ENCODE results near the gene LRMDA. TPM values are rescaled to one million over a fixed set of nuclear protein-coding genes. Genes with fewer than 3 reads are reported as not detected.

LRMDA gene
- total and polyA plus RNA-seq, 3 experiments from 2014 or later = not detected

DNA sequence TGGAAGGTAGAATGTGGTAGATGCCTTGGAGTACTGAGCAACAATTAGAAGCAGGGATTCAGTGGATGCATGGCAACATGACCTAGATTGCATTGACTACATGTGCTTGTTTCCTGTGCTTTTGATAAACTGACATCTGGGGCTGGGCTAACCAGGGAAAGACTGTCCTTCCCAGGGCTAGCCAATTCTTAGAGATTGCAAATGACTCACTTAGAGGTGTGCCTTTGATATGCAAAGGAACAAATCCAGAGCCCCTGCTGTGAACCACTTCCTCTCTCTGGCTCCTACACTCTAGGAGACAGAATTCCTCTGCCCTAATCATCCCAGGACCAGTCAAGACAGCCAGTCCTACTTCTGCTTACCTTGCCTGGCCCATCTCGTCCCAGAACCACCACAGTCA lies 651.5 kb downstream of the LRMDA start:
- no peaks in the 10 kb centered on the region for H3K4me1 Mint-ChIP-seq
- peaks cover 0 to 6% of the 10 kb centered on the region in 2 donors for H3K27me3 Mint-ChIP-seq
- no peak overlapping the region for H3K4me3 Mint-ChIP-seq
- ChIA-PET CTCF (no interaction called here), POLR2A (no interaction called here)
- Histone ChIP-seq H3K4me3 (ENCODE audit: low read length) (no peak overlapping the region), H3K27ac (ENCODE audit: low read depth, low read length) (no peak overlapping the region), H3K9me3 (ENCODE audit: low read length) (no peaks in the 10 kb centered on the region), H3K36me3 (ENCODE audit: insufficient read depth, low read length) (no peaks in the 10 kb centered on the region), H3K4me1 (ENCODE audit: insufficient read depth, low read length) (no peaks in the 10 kb centered on the region), H3K27me3 (ENCODE audit: insufficient read depth, low read length, poor library complexity, severe bottlenecking) (no peaks in the 10 kb centered on the region)
- no peak for DNase-seq
- H3K27ac Mint-ChIP-seq = no peak overlapping the region
- no peaks in the 10 kb centered on the region for H3K36me3 Mint-ChIP-seq
- peaks cover 0 to 8% (median 2%) of the 10 kb centered on the region in 5 donors for H3K9me3 Mint-ChIP-seq

GRCh38 chr10:76085002-76085816 lies 653.8 kb downstream of the LRMDA start:
- H3K27ac Mint-ChIP-seq = no peak overlapping the region
- H3K9me3 Mint-ChIP-seq = peaks cover 0 to 6% (median 0%) of the 10 kb centered on the region in 5 donors

GRCh38 chr10:76085817-76086167 lies 654.4 kb downstream of the LRMDA start:
- no peak for DNase-seq
- POLR2A ChIA-PET = no interaction called here
- H3K36me3 Mint-ChIP-seq = no peaks in the 10 kb centered on the region

More at GRCh38 chr10:76085002-76085816, 653.8 kb downstream of the LRMDA start:
- Mint-ChIP-seq H3K36me3 (no peaks in the 10 kb centered on the region), H3K4me1 (no peaks in the 10 kb centered on the region), H3K4me3 (no peak overlapping the region), H3K27me3 (peaks cover 0 to 7% of the 10 kb centered on the region in 2 donors)
- CTCF ChIA-PET = no interaction called here
- no peaks in the 10 kb centered on the region for H3K27me3 ChIP-seq (ENCODE audit: insufficient read depth, low read length, poor library complexity, severe bottlenecking)
- H3K9me3 ChIP-seq (ENCODE audit: low read length) = no peaks in the 10 kb centered on the region
- H3K4me1 ChIP-seq (ENCODE audit: insufficient read depth, low read length) = no peaks in the 10 kb centered on the region
- H3K36me3 ChIP-seq (ENCODE audit: insufficient read depth, low read length) = no peaks in the 10 kb centered on the region
- POLR2A ChIA-PET = no interaction called here
- no peak overlapping the region for H3K27ac ChIP-seq (ENCODE audit: low read depth, low read length)
- H3K4me3 ChIP-seq (ENCODE audit: low read length) = no peak overlapping the region
- DNase-seq = no peak

DNA sequence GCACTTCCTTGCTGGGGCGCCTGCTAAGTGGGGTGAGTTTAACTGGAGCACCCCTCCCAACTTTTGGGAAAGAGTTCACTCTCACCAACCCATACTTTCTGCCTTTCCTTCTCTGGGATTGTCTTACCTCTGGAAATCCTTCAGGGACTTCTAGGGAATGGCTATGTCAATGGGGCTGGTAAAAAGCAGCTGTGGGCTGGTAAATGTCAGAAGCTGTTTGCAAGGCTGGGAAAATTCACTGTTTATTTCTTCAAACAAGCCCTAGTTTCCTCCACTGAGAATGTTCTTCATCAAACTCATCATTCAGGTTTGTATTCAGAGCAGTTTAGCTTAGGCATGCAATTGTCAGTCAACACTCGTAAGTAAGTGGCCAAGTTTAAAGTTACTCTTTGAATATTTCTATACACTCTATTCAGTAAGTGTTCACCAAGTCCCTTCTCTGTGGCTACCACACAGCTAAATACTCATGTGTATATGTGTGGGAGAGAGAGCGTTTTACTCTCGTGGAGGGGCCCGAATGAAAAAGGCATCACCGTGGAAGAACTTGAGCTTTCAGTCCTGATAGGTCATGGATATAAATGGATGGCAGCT lies 654.8 kb downstream of the LRMDA start:
- peaks cover 0 to 7% (median 2%) of the 10 kb centered on the region in 5 donors for H3K9me3 Mint-ChIP-seq
- ChIA-PET POLR2A (no interaction called here), CTCF (no interaction called here)
- no peak for DNase-seq
- H3K27me3 ChIP-seq (ENCODE audit: insufficient read depth, low read length, poor library complexity, severe bottlenecking) = no peaks in the 10 kb centered on the region
- no peak overlapping the region for H3K27ac ChIP-seq (ENCODE audit: low read depth, low read length)
- H3K4me3 ChIP-seq (ENCODE audit: low read length) = no peak overlapping the region
- no peak overlapping the region for H3K4me3 Mint-ChIP-seq
- H3K36me3 ChIP-seq (ENCODE audit: insufficient read depth, low read length) = no peaks in the 10 kb centered on the region
- no peaks in the 10 kb centered on the region for H3K4me1 ChIP-seq (ENCODE audit: insufficient read depth, low read length)
- H3K4me1 Mint-ChIP-seq = no peaks in the 10 kb centered on the region
- no peak overlapping the region for H3K27ac Mint-ChIP-seq
- H3K36me3 Mint-ChIP-seq = no peaks in the 10 kb centered on the region
- H3K27me3 Mint-ChIP-seq = peaks cover 0 to 8% of the 10 kb centered on the region in 2 donors
- no peaks in the 10 kb centered on the region for H3K9me3 ChIP-seq (ENCODE audit: low read length)

More at GRCh38 chr10:76085817-76086167, 654.4 kb downstream of the LRMDA start:
- Mint-ChIP-seq H3K27ac (no peak overlapping the region), H3K4me3 (no peak overlapping the region), H3K9me3 (peaks cover 0 to 7% (median 2%) of the 10 kb centered on the region in 5 donors), H3K27me3 (peaks cover 0 to 8% of the 10 kb centered on the region in 2 donors), H3K4me1 (no peaks in the 10 kb centered on the region)
- Histone ChIP-seq H3K4me1 (ENCODE audit: insufficient read depth, low read length) (no peaks in the 10 kb centered on the region), H3K9me3 (ENCODE audit: low read length) (no peaks in the 10 kb centered on the region), H3K27me3 (ENCODE audit: insufficient read depth, low read length, poor library complexity, severe bottlenecking) (no peaks in the 10 kb centered on the region), H3K4me3 (ENCODE audit: low read length) (no peak overlapping the region), H3K27ac (ENCODE audit: low read depth, low read length) (no peak overlapping the region), H3K36me3 (ENCODE audit: insufficient read depth, low read length) (no peaks in the 10 kb centered on the region)
- CTCF ChIA-PET = no interaction called here

- Mint-ChIP-seq H3K36me3 (no peaks in the 10 kb centered on the region), H3K27ac (no peak overlapping the region), H3K27me3 (peaks cover 0 to 8% of the 10 kb centered on the region in 2 donors), H3K4me1 (no peaks in the 10 kb centered on the region), H3K9me3 (peaks cover 0 to 5% (median 2%) of the 10 kb centered on the region in 5 donors), H3K4me3 (no peak overlapping the region)
- no peaks in the 10 kb centered on the region for H3K36me3 ChIP-seq (ENCODE audit: insufficient read depth, low read length)
- ChIA-PET POLR2A (no interaction called here), CTCF (no interaction called here)
- H3K4me1 ChIP-seq (ENCODE audit: insufficient read depth, low read length) = no peaks in the 10 kb centered on the region
- no peak overlapping the region for H3K4me3 ChIP-seq (ENCODE audit: low read length)
- no peaks in the 10 kb centered on the region for H3K9me3 ChIP-seq (ENCODE audit: low read length)
- no peak overlapping the region for H3K27ac ChIP-seq (ENCODE audit: low read depth, low read length)
- DNase-seq = no peak
- no peaks in the 10 kb centered on the region for H3K27me3 ChIP-seq (ENCODE audit: insufficient read depth, low read length, poor library complexity, severe bottlenecking)
These were observed 655.6 kb downstream of the LRMDA start for GRCh38 chr10:76086761-76087639.

- Histone ChIP-seq H3K9me3 (ENCODE audit: low read length) (no peaks in the 10 kb centered on the region), H3K36me3 (ENCODE audit: insufficient read depth, low read length) (no peaks in the 10 kb centered on the region), H3K27me3 (ENCODE audit: insufficient read depth, low read length, poor library complexity, severe bottlenecking) (no peaks in the 10 kb centered on the region), H3K4me3 (ENCODE audit: low read length) (no peak overlapping the region), H3K27ac (ENCODE audit: low read depth, low read length) (no peak overlapping the region), H3K4me1 (ENCODE audit: insufficient read depth, low read length) (no peaks in the 10 kb centered on the region)
- no peak overlapping the region for H3K27ac Mint-ChIP-seq
- no peak overlapping the region for H3K4me3 Mint-ChIP-seq
- H3K4me1 Mint-ChIP-seq = no peaks in the 10 kb centered on the region
- no peak for DNase-seq
- peaks cover 0 to 5% (median 0%) of the 10 kb centered on the region in 5 donors for H3K9me3 Mint-ChIP-seq
- H3K27me3 Mint-ChIP-seq = peaks cover 0 to 8% of the 10 kb centered on the region in 2 donors
- ChIA-PET POLR2A (no interaction called here), CTCF (no interaction called here)
- H3K36me3 Mint-ChIP-seq = no peaks in the 10 kb centered on the region
These were observed 656.6 kb downstream of the LRMDA start for GRCh38 chr10:76088008-76088407.

DNA sequence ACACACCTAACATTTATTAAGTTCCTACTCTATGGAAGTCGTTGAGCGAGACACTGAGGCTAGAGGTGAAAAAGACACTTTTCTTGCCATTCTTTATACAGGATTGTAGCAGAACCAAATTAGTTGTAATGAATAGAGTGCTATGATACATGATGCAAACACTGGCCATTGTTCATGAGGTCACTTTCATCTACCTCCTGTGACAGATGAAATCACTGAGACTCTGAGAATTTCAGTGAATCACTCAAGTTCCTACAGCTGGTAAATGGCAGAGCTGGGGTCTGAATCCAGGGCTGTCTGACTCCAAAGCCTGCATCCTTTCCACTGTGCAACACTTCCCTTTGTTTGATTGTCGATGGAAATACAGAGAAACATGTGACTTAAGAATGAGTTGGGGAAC lies 657.6 kb downstream of the LRMDA start:
- DNase-seq = no peak
- Histone ChIP-seq H3K27ac (ENCODE audit: low read depth, low read length) (no peak overlapping the region), H3K4me1 (ENCODE audit: insufficient read depth, low read length) (no peaks in the 10 kb centered on the region), H3K9me3 (ENCODE audit: low read length) (no peaks in the 10 kb centered on the region), H3K4me3 (ENCODE audit: low read length) (no peak overlapping the region), H3K36me3 (ENCODE audit: insufficient read depth, low read length) (no peaks in the 10 kb centered on the region), H3K27me3 (ENCODE audit: insufficient read depth, low read length, poor library complexity, severe bottlenecking) (no peaks in the 10 kb centered on the region)
- H3K9me3 Mint-ChIP-seq = peaks cover 0 to 5% (median 1%) of the 10 kb centered on the region in 5 donors
- no peaks in the 10 kb centered on the region for H3K4me1 Mint-ChIP-seq
- H3K27me3 Mint-ChIP-seq = peaks cover 0 to 8% of the 10 kb centered on the region in 2 donors
- ChIA-PET CTCF (interaction anchor here (0.8 kb wide), 1 partner anchor 12 kb away, joined by 3 read pairs; no protein-coding TSS in a partner anchor), POLR2A (no interaction called here)
- H3K27ac Mint-ChIP-seq = no peak overlapping the region
- H3K36me3 Mint-ChIP-seq = no peaks in the 10 kb centered on the region
- no peak overlapping the region for H3K4me3 Mint-ChIP-seq

Measured in CD8-positive, alpha-beta memory T cell (primary cell).